Measurements from ENCODE around the gene PSMD11.
"Not testable (repeated sequence)": the region's sequence is repeated elsewhere in the genome, so short reads cannot be mapped to it uniquely, and the experiment has no call there.

PSMD11 gene

GRCh38 chr17:32510466-32510865 lies 66.2 kb downstream of the PSMD11 start:
- DNase-seq (ENCODE audit: low read depth in 2 of 3, low spot score in 1 of 3): no peak

- no peak for DNase-seq (ENCODE audit: low read depth in 2 of 3, low spot score in 1 of 3)
Observed at GRCh38 chr17:32512328-32512727, 68.0 kb downstream of the PSMD11 start.

DNA sequence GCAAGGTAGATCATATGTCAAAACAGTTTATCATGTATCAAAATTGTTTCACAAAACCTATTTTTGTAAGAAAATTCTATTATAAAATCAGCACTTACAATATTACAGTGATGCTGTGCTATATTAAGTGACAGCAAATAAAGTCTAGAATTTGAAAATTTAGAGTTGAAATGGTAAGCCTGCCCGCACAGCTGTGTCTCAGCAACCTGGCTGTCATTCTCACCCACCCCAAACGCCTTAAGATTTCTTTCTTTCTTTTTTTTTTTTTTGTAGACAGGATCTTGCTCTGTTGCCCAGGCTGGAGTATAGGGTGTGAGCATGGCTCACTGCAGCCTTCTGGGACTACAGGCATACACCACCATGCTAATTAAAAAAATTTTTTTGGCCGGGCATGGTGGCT lies 69.3 kb downstream of the PSMD11 start:
- DNase-seq (ENCODE audit: low read depth in 2 of 3, low spot score in 1 of 3): no peak

GRCh38 chr17:32514606-32515005 lies 70.3 kb downstream of the PSMD11 start:
- DNase-seq (ENCODE audit: low read depth in 2 of 3, low spot score in 1 of 3): no peak

- DNase-seq (ENCODE audit: low read depth in 2 of 3, low spot score in 1 of 3): no peak
Observed at GRCh38 chr17:32515677-32516383, 71.5 kb downstream of the PSMD11 start.

- no peak for DNase-seq (ENCODE audit: low read depth in 2 of 3, low spot score in 1 of 3)
Observed at GRCh38 chr17:32516450-32516849, 72.1 kb downstream of the PSMD11 start.

GRCh38 chr17:32516940-32517701 lies 72.8 kb downstream of the PSMD11 start:
- DNase-seq (ENCODE audit: low read depth in 2 of 3, low spot score in 1 of 3): no peak

DNA sequence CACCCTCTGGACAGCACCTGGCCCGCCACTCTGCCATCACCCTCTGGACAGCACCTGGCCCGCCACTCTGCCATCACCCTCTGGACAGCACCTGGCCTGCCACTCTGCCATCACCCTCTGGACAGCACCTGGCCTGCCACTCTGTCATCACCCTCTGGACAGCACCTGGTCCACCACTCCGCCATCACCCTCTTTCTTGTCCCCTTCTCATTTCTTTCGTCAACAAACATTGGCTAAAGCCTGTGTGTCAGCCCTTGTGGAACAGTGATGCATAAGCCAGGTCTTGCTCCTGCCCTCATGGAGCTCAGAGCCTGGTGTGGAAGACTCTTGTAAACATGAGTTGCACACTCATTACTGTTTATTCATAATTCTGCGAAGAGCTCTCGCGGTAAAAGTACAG lies 73.7 kb downstream of the PSMD11 start:
- no peak for DNase-seq (ENCODE audit: low read depth in 2 of 3, low spot score in 1 of 3)

- DNase-seq (ENCODE audit: low read depth in 2 of 3, low spot score in 1 of 3): no peak
Observed at GRCh38 chr17:32518646-32519227, 74.4 kb downstream of the PSMD11 start.

- peak in 1 of 3 donors; percentile 67 for DNase-seq (ENCODE audit: low read depth in 2 of 3, low spot score in 1 of 3)
Observed at GRCh38 chr17:32519228-32520103, 75.2 kb downstream of the PSMD11 start.

DNA sequence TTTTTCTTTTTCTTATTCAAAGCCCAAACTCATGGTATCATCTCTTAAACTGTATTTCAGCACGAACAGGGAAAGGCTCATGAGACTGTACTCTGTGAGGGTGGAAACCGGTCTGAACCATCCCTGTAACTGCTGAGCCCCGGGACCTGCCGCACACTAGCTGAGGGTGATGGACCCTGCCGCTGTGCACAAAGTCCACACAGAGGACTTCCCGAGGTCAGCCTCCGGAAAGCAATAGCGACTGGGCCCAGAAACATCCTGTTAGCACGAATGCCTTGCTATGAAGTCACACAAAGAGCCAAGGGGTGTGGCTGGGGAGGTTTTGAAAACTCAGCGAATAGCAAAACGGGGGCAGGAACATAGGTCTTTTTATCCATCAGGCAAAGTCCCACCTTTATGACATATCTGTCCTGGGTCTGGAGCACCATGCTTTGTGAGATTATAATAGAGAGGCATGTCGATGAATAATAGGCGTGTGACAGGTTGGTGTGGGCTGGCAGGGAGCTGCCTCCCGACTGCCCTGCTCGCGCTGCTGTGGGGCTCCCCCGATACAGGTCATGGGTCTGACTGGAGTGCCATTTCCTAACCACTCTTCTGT lies 75.9 kb downstream of the PSMD11 start:
- peak; percentile 28 to 48 (median 44) for DNase-seq (ENCODE audit: low read depth in 2 of 3, low spot score in 1 of 3)

DNA sequence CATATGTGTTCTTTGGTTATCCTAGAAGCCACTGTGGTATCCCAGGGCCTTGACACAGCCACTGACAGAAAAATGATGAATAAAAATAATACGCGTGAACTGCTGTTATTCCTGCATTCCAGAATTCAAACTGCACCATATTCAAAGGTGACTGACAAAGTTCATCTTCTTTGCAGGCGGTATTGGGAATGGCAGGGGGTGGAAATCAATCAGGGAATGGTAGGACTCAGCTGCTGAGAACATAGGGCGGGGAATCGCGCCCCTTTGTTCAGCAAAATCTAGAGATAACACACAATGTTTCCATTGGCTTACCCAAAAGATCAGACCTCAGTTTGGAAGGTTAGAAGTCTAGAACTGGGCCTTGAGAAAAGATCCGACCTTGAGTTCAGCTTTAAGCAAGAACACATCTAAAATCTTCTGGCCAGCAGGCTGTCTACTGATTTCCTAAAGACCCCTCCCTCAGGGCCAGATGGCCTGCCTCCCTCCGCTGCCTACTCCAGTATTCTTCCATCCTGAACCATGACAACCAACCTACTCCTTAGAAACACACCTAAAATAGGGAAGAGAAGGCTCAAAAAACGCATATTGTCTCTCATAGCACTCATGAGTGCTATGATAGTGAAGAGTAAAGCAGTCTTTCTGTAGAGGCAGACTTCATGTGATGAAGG lies 76.6 kb downstream of the PSMD11 start:
- no peak for DNase-seq (ENCODE audit: low read depth in 2 of 3, low spot score in 1 of 3)

- DNase-seq (ENCODE audit: low read depth in 2 of 3, low spot score in 1 of 3): peak; percentile 31 to 69 (median 31)
Observed at GRCh38 chr17:32523017-32523680, 78.8 kb downstream of the PSMD11 start.

DNA sequence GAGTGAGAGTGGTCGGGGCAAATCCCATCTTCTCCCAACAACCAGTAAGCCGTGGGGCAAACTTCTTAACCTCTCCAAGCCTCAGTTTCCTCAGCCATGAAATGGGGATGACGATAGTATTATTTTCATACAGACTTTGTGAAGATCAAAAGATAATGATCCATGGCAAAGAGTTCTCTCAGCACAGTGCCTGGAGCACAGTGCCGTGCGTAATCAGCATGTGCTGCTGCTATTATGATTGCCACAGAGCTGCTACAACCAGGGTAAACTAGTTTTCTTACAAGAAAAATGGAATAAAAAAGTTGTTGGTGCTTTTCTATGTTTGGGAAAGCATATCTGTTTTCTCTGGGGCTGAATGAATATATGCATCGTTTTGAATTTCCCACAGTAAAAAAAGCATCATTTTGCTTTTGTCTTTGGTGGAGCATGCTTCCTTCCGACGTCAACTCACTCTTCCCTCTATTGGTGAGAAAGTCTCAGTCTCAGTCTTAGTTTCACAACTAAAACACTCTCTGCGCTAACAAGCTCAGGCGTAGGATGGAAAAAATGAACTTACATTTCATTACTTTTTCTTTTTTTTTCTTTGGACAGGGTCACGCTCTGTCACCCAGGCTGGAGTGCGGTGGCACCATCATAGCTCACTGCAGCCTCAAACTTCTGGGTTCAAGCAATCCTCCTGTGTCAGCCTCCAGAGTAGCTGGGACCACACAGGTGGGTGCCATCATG lies 79.7 kb downstream of the PSMD11 start:
- peak in 1 of 3 donors; percentile 21 for DNase-seq (ENCODE audit: low read depth in 2 of 3, low spot score in 1 of 3)

- DNase-seq (ENCODE audit: low read depth in 2 of 3, low spot score in 1 of 3): not testable (repeated sequence)
Observed at GRCh38 chr17:32524553-32524880, 80.2 kb downstream of the PSMD11 start.

- DNase-seq (ENCODE audit: low read depth in 2 of 3, low spot score in 1 of 3): no peak
Observed at GRCh38 chr17:32525122-32525521, 80.8 kb downstream of the PSMD11 start.

GRCh38 chr17:32527146-32527545 lies 82.8 kb downstream of the PSMD11 start:
- DNase-seq (ENCODE audit: low read depth in 2 of 3, low spot score in 1 of 3): no peak

DNA sequence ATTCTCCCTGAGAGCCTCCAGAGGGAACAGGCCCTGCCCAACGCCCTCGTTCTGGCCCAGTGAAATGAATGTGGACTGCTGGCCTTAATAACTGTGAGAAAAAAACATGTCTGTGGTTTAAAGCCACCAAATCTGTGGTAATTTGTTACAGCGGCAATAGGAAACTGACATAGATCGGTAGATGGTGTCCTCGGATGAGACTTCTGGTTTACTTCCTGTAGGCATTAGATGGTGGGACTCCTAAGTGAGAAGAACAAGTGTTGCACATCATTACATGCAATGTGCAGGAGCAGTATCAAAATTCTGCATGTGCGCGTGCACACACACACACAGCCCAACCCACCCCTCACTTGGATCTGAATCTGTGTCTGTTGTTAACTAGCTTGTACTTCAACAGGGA lies 84.5 kb downstream of the PSMD11 start:
- no peak for DNase-seq (ENCODE audit: low read depth in 2 of 3, low spot score in 1 of 3)

DNA sequence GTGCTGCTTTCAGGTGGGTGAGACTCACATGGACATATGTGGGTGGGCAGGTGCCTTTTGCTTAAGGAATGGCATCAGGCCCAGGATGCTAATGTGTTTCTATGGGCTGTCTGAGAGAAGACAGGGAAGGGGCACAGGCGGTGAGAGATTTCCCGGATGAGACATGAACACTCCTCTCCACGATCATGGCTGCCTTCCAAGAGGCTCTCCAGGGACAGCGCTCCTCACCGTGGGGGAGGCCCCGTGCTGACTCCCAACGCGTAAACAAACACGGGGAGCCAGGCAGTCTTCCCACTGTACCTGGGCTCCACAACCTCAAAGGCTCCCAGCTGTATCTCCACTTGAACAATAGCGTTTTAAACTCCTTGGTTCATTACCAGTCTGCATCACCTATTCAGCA lies 85.3 kb downstream of the PSMD11 start:
- DNase-seq (ENCODE audit: low read depth in 2 of 3, low spot score in 1 of 3): no peak
